ENCODE measurements around the gene FCHO1. TPM values are rescaled to one million over a fixed set of nuclear protein-coding genes. Genes with fewer than 3 reads are reported as not detected.
"Not testable (repeated sequence)": the region's sequence is repeated elsewhere in the genome, so short reads cannot be mapped to it uniquely, and the experiment has no call there.

FCHO1 gene
- total RNA-seq, 4 donors from 2014 or later: 32.6 to 48.2 (median 35.7) TPM

GRCh38 chr19:17795495-17795856 lies 44.2 kb downstream of the FCHO1 start:
- WGBS: 59% methylated on average over 3 of the region's 14 CpGs
- Histone ChIP-seq H3K36me3 (no peaks in the 10 kb centered on the region), H3K27ac (no peak overlapping the region), H3K9me3 (no peaks in the 10 kb centered on the region), H3K27me3 (peaks cover 45% of the 10 kb centered on the region), H3K4me3 (peak overlapping the region; percentile 22), H3K4me1 (peaks cover 30% of the 10 kb centered on the region)
- TF ChIP-seq POLR2AphosphoS5 (IDR thresholded peaks at IDR 0.05) (no peak), EP300 (IDR thresholded peaks at IDR 0.05) (no peak), CTCF (IDR thresholded peaks at IDR 0.05) (no peak), POLR2A (IDR thresholded peaks at IDR 0.05) (no peak)
- no peak for DNase-seq (ENCODE audit: low spot score in 2 of 2)

- Histone ChIP-seq H3K9me3 (no peaks in the 10 kb centered on the region), H3K4me1 (peaks cover 23% of the 10 kb centered on the region), H3K36me3 (no peaks in the 10 kb centered on the region), H3K4me3 (no peak overlapping the region), H3K27me3 (peaks cover 49% of the 10 kb centered on the region), H3K27ac (no peak overlapping the region)
- 58% methylated on average over 4 of the region's 6 CpGs for WGBS
- no peak for TF ChIP-seq EP300 (IDR thresholded peaks at IDR 0.05)
- no peak for DNase-seq (ENCODE audit: low spot score in 2 of 2)
These were observed 44.9 kb downstream of the FCHO1 start for GRCh38 chr19:17796013-17796837.

- TF ChIP-seq POLR2AphosphoS5 (IDR thresholded peaks at IDR 0.05): no peak
- no peak for TF ChIP-seq CTCF (IDR thresholded peaks at IDR 0.05)
- Histone ChIP-seq H3K9me3 (no peaks in the 10 kb centered on the region), H3K27ac (no peak overlapping the region), H3K36me3 (no peaks in the 10 kb centered on the region), H3K4me3 (no peak overlapping the region), H3K4me1 (peaks cover 18% of the 10 kb centered on the region), H3K27me3 (peaks cover 54% of the 10 kb centered on the region)
- DNase-seq (ENCODE audit: low spot score in 2 of 2): no peak
- WGBS: 50% methylated on average over 1 of the region's 1 CpG
These were observed 45.7 kb downstream of the FCHO1 start for GRCh38 chr19:17796838-17797423.

- Histone ChIP-seq H3K27me3 (peaks cover 61% of the 10 kb centered on the region), H3K4me3 (no peak overlapping the region), H3K27ac (no peak overlapping the region), H3K4me1 (peaks cover 18% of the 10 kb centered on the region), H3K36me3 (no peaks in the 10 kb centered on the region), H3K9me3 (no peaks in the 10 kb centered on the region)
- 47% methylated on average over 10 of the region's 11 CpGs for WGBS
- TF ChIP-seq CTCF (IDR thresholded peaks at IDR 0.05): no peak
- TF ChIP-seq POLR2AphosphoS5 (IDR thresholded peaks at IDR 0.05): no peak
- TF ChIP-seq EP300 (IDR thresholded peaks at IDR 0.05): no peak
- no peak for TF ChIP-seq POLR2A (IDR thresholded peaks at IDR 0.05)
- no peak for DNase-seq (ENCODE audit: low spot score in 2 of 2)
These were observed 46.3 kb downstream of the FCHO1 start for GRCh38 chr19:17797424-17798201.

GRCh38 chr19:17798599-17798998 lies 47.3 kb downstream of the FCHO1 start:
- not testable (repeated sequence) for DNase-seq (ENCODE audit: low spot score in 2 of 2); H3K27ac ChIP-seq; H3K4me3 ChIP-seq; H3K9me3 ChIP-seq; H3K36me3 ChIP-seq
- H3K4me1 ChIP-seq: peaks cover 18% of the 10 kb centered on the region
- 84% methylated on average over 3 of the region's 3 CpGs for WGBS
- H3K27me3 ChIP-seq: peaks cover 60% of the 10 kb centered on the region

Data from suprapubic skin (tissue), 4 donors.